ACC112 (cell line): ENCODE results near the gene CRIM1.

Experiments used
- H2AFZ ChIP-seq: fragments of 200-600 bp; sonication (generic); one replicate; pipeline ENCODE4 v1.6.0; 2017; ENCODE audit warnings: antibody characterized with exemption, low read length; ENCODE audit not compliant: unreplicated experiment
- H3K27ac ChIP-seq: fragments of 200-600 bp; sonication (generic); 2 replicates; pipeline ENCODE4 v1.5.1; 2014; ENCODE audit warnings: low read depth, mild to moderate bottlenecking, antibody characterized with exemption, low read length, moderate library complexity
- H3K27me3 ChIP-seq: fragments of 200-600 bp; sonication (generic); 2 replicates; pipeline ENCODE4 v1.6.1; 2014; ENCODE audit warnings: mild to moderate bottlenecking, antibody characterized with exemption, low read length, moderate library complexity, mixed read lengths; ENCODE audit not compliant: insufficient read depth
- H3K36me3 ChIP-seq: fragments of 200-600 bp; sonication (generic); 2 replicates; pipeline ENCODE4 v1.6.1; 2016; ENCODE audit warnings: mild to moderate bottlenecking, antibody characterized with exemption, low read length, moderate library complexity, mixed read lengths; ENCODE audit not compliant: insufficient read depth
- H3K4me1 ChIP-seq: fragments of 200-600 bp; sonication (generic); one replicate; pipeline ENCODE4 v1.6.1; 2016; ENCODE audit warnings: low read length, mixed read lengths; ENCODE audit not compliant: insufficient read depth, unreplicated experiment, control insufficient read depth
- H3K4me3 ChIP-seq: fragments of 200-600 bp; sonication (generic); 2 replicates; pipeline ENCODE4 v1.5.1; 2014; ENCODE audit warnings: mild to moderate bottlenecking, low read depth, low read length
- H3K79me2 ChIP-seq: fragments of 200-600 bp; sonication (generic); one replicate; pipeline ENCODE4 v1.6.0; 2016; ENCODE audit warnings: low read length; ENCODE audit not compliant: control insufficient read depth, unreplicated experiment, insufficient read depth

The CRIM1 gene

GRCh38 chr2:36407413-36407812 lies 51.8 kb downstream of the CRIM1 start:
- Histone ChIP-seq H3K79me2 (peaks cover 91% of the 10 kb centered on the region), H3K4me1 (peaks cover 85% of the 10 kb centered on the region), H3K4me3 (no peak overlapping the region), H3K27ac (peak overlapping the region; percentile 40; the same call in 1 of the 2 replicates), H3K27me3 (no peaks in the 10 kb centered on the region), H2AFZ (no peak overlapping the region), H3K36me3 (no peaks in the 10 kb centered on the region)

GRCh38 chr2:36408198-36408703 lies 52.7 kb downstream of the CRIM1 start:
- Histone ChIP-seq H3K4me1 (peaks cover 84% of the 10 kb centered on the region), H2AFZ (no peak overlapping the region), H3K27ac (no peak overlapping the region; the same call in 1 of the 2 replicates), H3K27me3 (no peaks in the 10 kb centered on the region), H3K36me3 (no peaks in the 10 kb centered on the region), H3K4me3 (no peak overlapping the region), H3K79me2 (peaks cover 90% of the 10 kb centered on the region)

- Histone ChIP-seq H3K27me3 (no peaks in the 10 kb centered on the region), H3K79me2 (peaks cover 91% of the 10 kb centered on the region), H3K36me3 (0 out of 2 replicates have a peak, but pooled peaks cover 9% of the 10 kb centered on the region), H3K4me3 (no peak overlapping the region), H2AFZ (no peak overlapping the region), H3K4me1 (peaks cover 84% of the 10 kb centered on the region), H3K27ac (peak overlapping the region; percentile 5; the same call in 1 of the 2 replicates)
Measured at GRCh38 chr2:36409335-36409734, 53.8 kb downstream of the CRIM1 start.

GRCh38 chr2:36409935-36410334 lies 54.4 kb downstream of the CRIM1 start:
- no peak overlapping the region for H3K4me3 ChIP-seq
- H3K36me3 ChIP-seq: 0 out of 2 replicates have a peak, but pooled peaks cover 9% of the 10 kb centered on the region
- peak overlapping the region; percentile 60; the same call in 1 of the 2 replicates for H3K27ac ChIP-seq
- H2AFZ ChIP-seq: no peak overlapping the region
- peaks cover 84% of the 10 kb centered on the region for H3K4me1 ChIP-seq
- H3K27me3 ChIP-seq: no peaks in the 10 kb centered on the region
- H3K79me2 ChIP-seq: peaks cover 91% of the 10 kb centered on the region

GRCh38 chr2:36410681-36411080 lies 55.1 kb downstream of the CRIM1 start:
- H2AFZ ChIP-seq: no peak overlapping the region
- H3K27ac ChIP-seq: peak overlapping the region; percentile 60
- no peak overlapping the region for H3K4me3 ChIP-seq
- 0 out of 2 replicates have a peak, but pooled peaks cover 9% of the 10 kb centered on the region for H3K36me3 ChIP-seq
- H3K4me1 ChIP-seq: peaks cover 86% of the 10 kb centered on the region
- H3K27me3 ChIP-seq: no peaks in the 10 kb centered on the region
- peaks cover 90% of the 10 kb centered on the region for H3K79me2 ChIP-seq

- no peak overlapping the region for H3K4me3 ChIP-seq
Measured at GRCh38 chr2:36411962-36412444, 56.4 kb downstream of the CRIM1 start.

DNA sequence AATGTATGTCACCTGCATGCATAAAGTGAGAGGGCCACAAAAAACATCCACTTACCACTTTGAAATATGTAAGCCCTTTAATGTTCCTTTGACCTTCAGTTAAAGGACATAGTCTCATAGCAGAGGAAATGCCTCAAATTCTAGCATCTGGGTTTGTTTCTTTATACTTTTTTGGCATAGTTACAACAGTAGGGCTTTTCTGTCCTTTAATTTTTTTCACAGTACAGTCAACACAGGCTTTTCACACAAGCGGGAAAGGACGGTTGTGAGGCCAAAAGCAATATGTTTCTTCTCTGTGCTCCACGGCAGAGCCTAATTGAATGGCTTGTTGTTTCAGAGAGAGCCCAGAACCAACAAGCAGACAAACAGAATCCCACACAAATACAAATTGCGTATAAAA lies 57.6 kb downstream of the CRIM1 start:
- Histone ChIP-seq H3K4me1 (peaks cover 62% of the 10 kb centered on the region), H3K4me3 (no peak overlapping the region; the same call in 1 of the 2 replicates), H3K27me3 (no peaks in the 10 kb centered on the region), H3K27ac (peak overlapping the region; percentile 60), H2AFZ (no peak overlapping the region), H3K36me3 (0 out of 2 replicates have a peak, but pooled peaks cover 9% of the 10 kb centered on the region), H3K79me2 (peaks cover 90% of the 10 kb centered on the region)

More at GRCh38 chr2:36411962-36412444, 56.4 kb downstream of the CRIM1 start:
- Histone ChIP-seq H2AFZ (no peak overlapping the region), H3K4me1 (peaks cover 73% of the 10 kb centered on the region), H3K27me3 (no peaks in the 10 kb centered on the region), H3K27ac (peak overlapping the region; percentile 60), H3K36me3 (0 out of 2 replicates have a peak, but pooled peaks cover 9% of the 10 kb centered on the region), H3K79me2 (peaks cover 91% of the 10 kb centered on the region)

GRCh38 chr2:36414307-36414706 lies 58.7 kb downstream of the CRIM1 start:
- Histone ChIP-seq H3K4me3 (no peak overlapping the region), H3K27me3 (no peaks in the 10 kb centered on the region), H3K36me3 (0 out of 2 replicates have a peak, but pooled peaks cover 9% of the 10 kb centered on the region), H3K79me2 (peaks cover 92% of the 10 kb centered on the region), H3K4me1 (peaks cover 56% of the 10 kb centered on the region), H2AFZ (no peak overlapping the region), H3K27ac (peak overlapping the region; percentile 60; the same call in 1 of the 2 replicates)

DNA sequence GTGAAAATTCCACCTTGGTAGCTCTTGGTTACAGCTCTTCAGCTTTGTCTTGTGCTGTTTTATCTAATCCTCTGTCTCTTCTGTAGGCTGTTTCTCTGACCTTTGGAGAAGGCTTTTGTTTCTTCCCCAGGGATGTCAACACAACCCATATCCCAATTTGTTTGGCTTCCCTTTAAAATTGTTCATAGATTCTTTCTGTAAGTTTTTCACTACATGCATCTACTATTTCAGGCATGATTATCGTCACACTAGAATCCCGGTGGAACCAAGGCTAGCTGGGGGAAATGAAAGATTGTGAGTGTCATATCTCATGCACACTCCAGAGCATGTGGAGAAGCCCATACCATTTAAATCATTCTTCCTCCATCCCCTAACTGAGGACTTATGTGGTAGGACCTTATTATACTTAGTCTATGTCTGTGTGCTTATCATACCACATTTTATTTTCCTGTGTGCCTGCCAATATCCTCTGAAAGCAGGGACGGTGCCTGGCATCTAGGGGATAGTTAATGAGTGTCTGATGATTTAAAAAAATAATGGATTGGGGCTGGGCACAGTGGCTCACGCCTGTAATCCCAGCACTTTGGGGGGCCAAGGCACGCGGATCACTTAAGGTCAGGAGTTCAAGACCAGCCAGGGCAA lies 59.9 kb downstream of the CRIM1 start:
- Histone ChIP-seq H3K4me3 (no peak overlapping the region), H2AFZ (no peak overlapping the region), H3K4me1 (peaks cover 44% of the 10 kb centered on the region), H3K36me3 (0 out of 2 replicates have a peak, but pooled peaks cover 9% of the 10 kb centered on the region), H3K79me2 (peaks cover 91% of the 10 kb centered on the region), H3K27ac (no peak overlapping the region), H3K27me3 (no peaks in the 10 kb centered on the region)

DNA sequence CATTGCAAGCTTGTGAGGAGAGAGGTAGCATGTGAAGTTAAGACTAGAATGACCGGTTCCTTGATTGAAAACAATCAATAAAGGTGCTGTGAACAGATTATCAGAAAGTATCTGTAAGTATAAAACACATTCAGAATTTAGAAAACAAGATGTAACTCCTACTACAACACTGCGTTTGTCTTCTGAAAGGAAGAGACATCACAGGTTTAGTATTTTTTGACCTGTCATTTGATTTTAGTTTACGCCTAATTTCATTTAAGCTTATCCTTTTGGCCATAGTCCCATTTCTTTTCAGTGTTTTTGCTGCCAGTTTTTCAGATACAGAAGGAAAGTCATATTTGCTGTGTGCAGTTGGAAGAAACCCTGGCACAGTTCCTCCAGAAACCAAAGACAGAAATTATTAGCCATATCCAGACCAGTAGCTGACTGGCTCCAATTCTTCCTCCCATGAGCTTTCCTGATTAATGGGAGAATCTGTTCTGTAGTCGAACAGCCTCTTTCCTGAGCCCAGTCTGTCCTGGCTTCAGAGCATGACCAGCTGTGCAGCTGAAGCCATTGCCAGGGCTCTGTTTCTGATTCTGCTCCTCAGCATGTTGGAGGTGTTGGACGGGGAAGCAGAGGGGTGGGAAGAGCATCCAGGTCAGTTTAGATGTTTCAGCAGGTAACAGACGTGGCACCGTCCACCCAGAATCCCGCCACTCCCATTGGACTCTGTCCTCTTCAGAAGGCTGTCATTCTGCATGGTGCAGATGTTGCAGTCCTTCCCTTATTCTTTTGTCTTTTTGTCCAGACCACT lies 61.0 kb downstream of the CRIM1 start:
- H3K79me2 ChIP-seq: peaks cover 91% of the 10 kb centered on the region
- no peak overlapping the region for H3K27ac ChIP-seq
- peaks cover 34% of the 10 kb centered on the region for H3K4me1 ChIP-seq
- H3K36me3 ChIP-seq: 0 out of 2 replicates have a peak, but pooled peaks cover 9% of the 10 kb centered on the region
- no peak overlapping the region for H2AFZ ChIP-seq
- no peaks in the 10 kb centered on the region for H3K27me3 ChIP-seq
- H3K4me3 ChIP-seq: no peak overlapping the region
